Panc1 (cell line): ENCODE measurements around the gene RHBDL1. TPM values are rescaled to one million over a fixed set of nuclear protein-coding genes. Genes with fewer than 3 reads are reported as not detected.

ENCODE experiments used
- ATAC-seq: fragments of 200-7000 bp; cut with Tn5 transposase; 2 replicates; pipeline ENCODE4 v1.9.1; 2020; ENCODE audit warnings: mild to moderate bottlenecking, moderate library complexity
- BruUV-seq: library from RNA; stranded (reverse); fragments of 400-500 nt; replicated peaks from 2 replicates; lab custom pipeline; 2021; lab: Mats Ljungman, UMichigan
- CTCF ChIA-PET: fragments of 300-600 bp; sonication (Branson Sonifier 250); formaldehyde crosslinking; loops from one replicate; lab custom pipeline; 2022; ENCODE audit warnings: antibody characterized with exemption; lab: Charles Lee
- POLR2A ChIA-PET: fragments of 300-600 bp; sonication (Branson Sonifier 250); formaldehyde crosslinking; loops from one replicate; lab custom pipeline; 2022; ENCODE audit warnings: antibody characterized with exemption; lab: Charles Lee
- DNase-seq: peaks from one replicate; pipeline ENCODE4 v3.0.0-alpha.2; 2010; ENCODE audit warnings: low read depth, low spot score
- H3K27ac ChIP-seq: 2 replicates; pipeline ENCODE4 v1.5.1; 2011; ENCODE audit warnings: mild to moderate bottlenecking, low read length, inconsistent platforms
- H3K27me3 ChIP-seq: fragments of 200-500 bp; sonication (Bioruptor generic); 2 replicates; pipeline ENCODE4 v1.6.0; 2014; ENCODE audit warnings: low read length, inconsistent platforms; ENCODE audit not compliant: control insufficient read depth, insufficient read depth
- H3K36me3 ChIP-seq: fragments of 200-500 bp; sonication (Bioruptor generic); 2 replicates; pipeline ENCODE4 v1.5.1; 2014; ENCODE audit warnings: inconsistent platforms, mild to moderate bottlenecking, low read length, moderate library complexity; ENCODE audit not compliant: control insufficient read depth, insufficient read depth
- H3K4me1 ChIP-seq: 2 replicates; pipeline ENCODE4 v1.5.1; 2011; ENCODE audit warnings: inconsistent platforms, mild to moderate bottlenecking, low read length, moderate library complexity; ENCODE audit not compliant: control insufficient read depth, insufficient read depth
- H3K4me3 ChIP-seq, 2 experiments: 2 replicates each; pipeline ENCODE4 v1.5.1; 2011 to 2012; ENCODE audit warnings: low read depth in 2 of 2, low read length in 2 of 2, mild to moderate bottlenecking in 2 of 2, inconsistent platforms in 1 of 2, moderate library complexity in 1 of 2
- H3K9me3 ChIP-seq: fragments of 200-500 bp; sonication (Bioruptor generic); 2 replicates; pipeline ENCODE4 v1.5.1; 2014; ENCODE audit warnings: low read depth, mild to moderate bottlenecking, inconsistent platforms, low read length, moderate library complexity; ENCODE audit not compliant: control insufficient read depth, insufficient read depth
- CTCF ChIP-seq: fragments of 450-650 bp; IDR thresholded peaks from 2 replicates; pipeline ENCODE4 v1.5.1; 2017; ENCODE audit warnings: mild to moderate bottlenecking
- POLR2AphosphoS5 ChIP-seq: IDR thresholded peaks from 2 replicates; pipeline ENCODE4 v1.6.1; 2012; ENCODE audit warnings: mild to moderate bottlenecking, low read depth, low read length, moderate library complexity
- REST ChIP-seq, 2 experiments: IDR thresholded peaks; 2 replicates each; pipeline ENCODE4 v1.6.1; 2011 to 2012; ENCODE audit warnings: low read depth in 2 of 2, control low read depth in 1 of 2, low read length in 1 of 2, mild to moderate bottlenecking in 1 of 2, moderate library complexity in 1 of 2; ENCODE audit not compliant: insufficient read depth in 1 of 2
- SIN3A ChIP-seq: IDR thresholded peaks from 2 replicates; pipeline ENCODE4 v1.6.1; 2012; ENCODE audit warnings: low read depth, mild to moderate bottlenecking, low read length, moderate library complexity, borderline replicate concordance; ENCODE audit not compliant: insufficient read depth
- TCF7L2 ChIP-seq: IDR thresholded peaks from 2 replicates; pipeline ENCODE4 v1.6.1; 2011; ENCODE audit warnings: mild to moderate bottlenecking, low read depth, low read length, inconsistent platforms
- in situ Hi-C: cut with HindIII; loops from 2 replicates; pipeline ENCODE4 v1.10.0; 2016; ENCODE audit warnings: low sequenced_read_pairs, low pct_unique_long_range_greater_than_20kb
- intact Hi-C: fragments of 100-400 bp; cut with micrococcal nuclease; formaldehyde crosslinking; loops from one replicate; pipeline ENCODE4 v1.10.0; 2022; ENCODE audit not compliant: unreplicated experiment
- total RNA-seq: library from RNA; stranded (reverse); gene quantifications from one replicate; pipeline ENCODE4 v1.2.1, GENCODE V29; 2021; ENCODE audit not compliant: unreplicated experiment

The RHBDL1 gene
- total RNA-seq, 1 experiment from 2014 or later, result 6.6 TPM

- Histone ChIP-seq H3K27ac (peak overlapping the region; percentile 39; the same call in 1 of the 2 replicates), H3K36me3 (no peaks in the 10 kb centered on the region), H3K4me1 (peaks cover 73% of the 10 kb centered on the region), H3K9me3 (no peaks in the 10 kb centered on the region), H3K27me3 (no peaks in the 10 kb centered on the region), H3K4me3 (peak overlapping the region in 1 of 2 experiments; percentile 6; a peak in 1 of 4 replicates)
- in situ Hi-C loops, result no loop called here
- DNase-seq (peak; percentile 85), ATAC-seq (peak; percentile 84)
- POLR2A ChIA-PET, result no interaction called here
- intact Hi-C loops, result no loop called here
- TF ChIP-seq REST (IDR thresholded peaks at IDR 0.05; ENCODE audit: insufficient read depth in 1 of 2, low read depth in 2 of 2, low read length in 1 of 2) (no peak), POLR2AphosphoS5 (peak; percentile 57; the same call in 1 of the 2 replicates), TCF7L2 (no peak)
- CTCF ChIA-PET, result no interaction called here
- no TSS peak for BruUV-seq
These were observed 48.6 kb upstream of the RHBDL1 start for GRCh38 chr16:626787-627453.

- CTCF ChIA-PET, result interaction anchor here (0.5 kb wide), 1 partner anchor 88 kb away, joined by 3 read pairs; no protein-coding TSS in a partner anchor
- H3K4me3 ChIP-seq, result no peak overlapping the region
- peak; percentile 0; the same call in 1 of the 2 replicates for ATAC-seq
- H3K4me1 ChIP-seq, result peaks cover 65% of the 10 kb centered on the region
- intact Hi-C loops (no loop called here), in situ Hi-C loops (no loop called here)
- H3K36me3 ChIP-seq, result no peaks in the 10 kb centered on the region
- peak overlapping the region; percentile 39; the same call in 1 of the 2 replicates for H3K27ac ChIP-seq
- POLR2A ChIA-PET, result no interaction called here
- no peaks in the 10 kb centered on the region for H3K9me3 ChIP-seq
- DNase-seq, result no peak
- H3K27me3 ChIP-seq, result no peaks in the 10 kb centered on the region
- BruUV-seq, result TSS peak; percentile 58
- TF ChIP-seq REST (IDR thresholded peaks at IDR 0.05; ENCODE audit: insufficient read depth in 1 of 2, low read depth in 2 of 2, low read length in 1 of 2) (no peak), TCF7L2 (no peak), SIN3A (no peak), POLR2AphosphoS5 (no peak), CTCF (no peak)
These were observed 47.8 kb upstream of the RHBDL1 start for GRCh38 chr16:627454-628239.
